Endothelial cell of umbilical vein (primary cell): Measurements from ENCODE around the gene TPRA1.

Source experiments
- EZH2 ChIP-seq: IDR thresholded peaks from 2 replicates; pipeline ENCODE4 v1.6.1; 2012; ENCODE audit warnings: borderline replicate concordance, low read depth, mild to moderate bottlenecking, moderate library complexity, low read length, inconsistent platforms; ENCODE audit not compliant: severe bottlenecking
- GATA2 ChIP-seq: IDR thresholded peaks from 2 replicates; pipeline ENCODE4 v1.7.0; 2011; ENCODE audit warnings: low read depth, mild to moderate bottlenecking, moderate library complexity, mixed read lengths, low read length; ENCODE audit not compliant: insufficient read length, insufficient read depth
- JUN ChIP-seq: IDR thresholded peaks from 2 replicates; pipeline ENCODE4 v1.6.1; 2011; ENCODE audit warnings: borderline replicate concordance, low read depth; ENCODE audit not compliant: insufficient read length, insufficient read depth
- MYC ChIP-seq: IDR thresholded peaks from one replicate; pipeline ENCODE4 v1.6.1; 2011; ENCODE audit warnings: mild to moderate bottlenecking, low read depth, low read length
- POLR2A ChIP-seq: IDR thresholded peaks from 2 replicates; pipeline ENCODE4 v1.6.1; 2012; ENCODE audit warnings: low read depth, mild to moderate bottlenecking, control low read depth, low read length
- POLR2AphosphoS5 ChIP-seq: IDR thresholded peaks from 2 replicates; pipeline ENCODE4 v1.6.1; 2012; ENCODE audit warnings: low read depth, mild to moderate bottlenecking, control low read depth, low read length, moderate library complexity; ENCODE audit not compliant: insufficient read depth
- TF ChIP-seq, protein P1 (sequence below), 2 donors: IDR thresholded peaks; 1 replicate in 1 of 2; 2 replicates in 1 of 2; pipeline ENCODE4 v1.5.1; 2011; ENCODE audit warnings: low read length in 2 of 2, mild to moderate bottlenecking in 2 of 2, moderate library complexity in 2 of 2, control low read depth in 1 of 2, inconsistent platforms in 1 of 2, low read depth in 1 of 2; ENCODE audit not compliant: insufficient read depth in 1 of 2; ENCODE audit errors: extremely low read depth in 1 of 2

DNA sequence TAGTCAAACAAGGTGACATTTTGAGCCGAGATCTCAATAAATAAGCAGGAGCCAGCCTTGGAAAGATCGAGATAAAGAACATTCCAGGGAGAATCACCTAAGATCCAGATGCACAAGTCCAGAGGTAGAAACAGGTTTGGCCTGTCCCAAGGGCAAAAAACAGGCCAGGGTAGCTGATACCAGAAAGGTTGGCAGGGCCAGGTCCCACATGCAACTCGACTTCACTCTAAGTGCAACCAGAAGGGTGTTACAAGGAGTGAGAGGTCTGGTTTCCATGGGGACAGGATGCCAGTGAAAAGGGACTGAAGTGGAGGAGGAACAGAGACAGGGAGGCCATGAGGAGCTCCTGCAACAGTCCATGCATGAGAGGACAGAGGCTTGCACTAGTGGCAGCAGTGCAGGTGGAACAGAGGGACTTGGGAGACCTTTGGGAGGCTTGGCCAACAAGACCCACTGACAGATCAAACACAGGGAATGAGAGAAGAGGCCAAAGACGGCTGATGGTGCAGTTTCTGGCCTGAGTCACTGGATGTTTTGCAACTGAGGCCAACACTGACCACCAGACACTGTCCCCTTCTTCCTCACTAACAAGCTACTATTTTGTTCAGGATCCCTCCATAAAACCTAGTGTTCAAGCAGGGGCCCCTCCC is 5.2 kb downstream of the TPRA1 start:
- TF ChIP-seq, protein P1, sequence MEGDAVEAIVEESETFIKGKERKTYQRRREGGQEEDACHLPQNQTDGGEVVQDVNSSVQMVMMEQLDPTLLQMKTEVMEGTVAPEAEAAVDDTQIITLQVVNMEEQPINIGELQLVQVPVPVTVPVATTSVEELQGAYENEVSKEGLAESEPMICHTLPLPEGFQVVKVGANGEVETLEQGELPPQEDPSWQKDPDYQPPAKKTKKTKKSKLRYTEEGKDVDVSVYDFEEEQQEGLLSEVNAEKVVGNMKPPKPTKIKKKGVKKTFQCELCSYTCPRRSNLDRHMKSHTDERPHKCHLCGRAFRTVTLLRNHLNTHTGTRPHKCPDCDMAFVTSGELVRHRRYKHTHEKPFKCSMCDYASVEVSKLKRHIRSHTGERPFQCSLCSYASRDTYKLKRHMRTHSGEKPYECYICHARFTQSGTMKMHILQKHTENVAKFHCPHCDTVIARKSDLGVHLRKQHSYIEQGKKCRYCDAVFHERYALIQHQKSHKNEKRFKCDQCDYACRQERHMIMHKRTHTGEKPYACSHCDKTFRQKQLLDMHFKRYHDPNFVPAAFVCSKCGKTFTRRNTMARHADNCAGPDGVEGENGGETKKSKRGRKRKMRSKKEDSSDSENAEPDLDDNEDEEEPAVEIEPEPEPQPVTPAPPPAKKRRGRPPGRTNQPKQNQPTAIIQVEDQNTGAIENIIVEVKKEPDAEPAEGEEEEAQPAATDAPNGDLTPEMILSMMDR (IDR thresholded peaks at IDR 0.05; ENCODE audit: extremely low read depth in 1 of 2, insufficient read depth in 1 of 2, low read depth in 1 of 2, low read length in 2 of 2), result no peak
- TF ChIP-seq POLR2A (no peak), EZH2 (no peak), POLR2AphosphoS5 (no peak), MYC (no peak), JUN (no peak), GATA2 (no peak)
